NCI-H748 (cell line): ENCODE results near the gene ANKS3.
A peak's percentile ranks its signal among the peaks of the same experiment; 100 is the strongest.

Experiments used
- DNase-seq: peaks from one replicate; lab custom pipeline; 2025; ENCODE audit not compliant: unreplicated experiment; lab: John Stamatoyannopoulos, UW

ANKS3 gene

GRCh38 chr16:4734063-4734729 is at the start of gene ANKS3, which contains the start of gene DNAAF8:
Gene ANKS3, minus strand, starts transcription at chr16:4734271. Its CDS starts 4,122 bp downstream, at chr16:4730149.
Gene DNAAF8, plus strand, starts transcription at chr16:4734537. Its CDS starts 1,978 bp downstream, at chr16:4736515.
- peak; percentile 91 for DNase-seq

GRCh38 chr16:4783251-4783950 is 49.3 kb upstream of the ANKS3 start:
- no peak for DNase-seq

DNA sequence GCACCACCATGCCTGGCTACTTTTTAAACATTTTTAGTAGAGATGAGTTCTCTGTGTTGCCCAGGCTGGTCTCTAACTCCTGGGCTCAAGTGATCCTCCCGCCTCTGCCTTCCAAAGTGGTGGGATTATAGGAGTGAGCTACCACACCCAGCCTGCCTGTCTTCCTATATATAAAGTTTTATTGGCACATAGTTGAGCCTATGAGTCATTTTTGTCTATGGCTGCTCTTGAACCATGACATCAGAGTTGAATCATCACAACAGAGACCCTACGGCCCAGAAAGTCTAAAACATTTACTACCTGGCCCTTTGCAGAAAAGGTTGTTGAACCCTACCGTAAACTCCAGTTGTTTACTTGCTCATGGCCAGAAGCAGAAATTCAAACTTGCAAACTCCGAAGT is 46.2 kb upstream of the ANKS3 start:
- no peak for DNase-seq

DNA sequence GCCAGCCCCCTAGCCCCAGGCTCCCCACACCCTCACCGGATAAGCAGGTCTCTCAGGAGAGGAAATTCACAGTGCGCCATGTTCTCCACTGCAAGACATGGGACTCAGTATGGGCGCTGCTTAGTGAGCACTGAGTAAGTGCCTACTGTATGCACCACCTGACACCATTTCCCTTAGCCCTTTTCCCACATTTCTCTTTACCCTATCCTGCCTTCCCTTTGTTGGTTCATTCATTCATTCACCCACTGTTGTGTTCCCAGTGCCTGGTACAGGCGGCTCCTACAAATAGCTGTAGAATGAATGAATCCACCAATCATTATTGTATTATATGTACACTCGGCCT is 44.0 kb upstream of the ANKS3 start:
- DNase-seq: no peak

- DNase-seq: no peak
These were observed 43.4 kb upstream of the ANKS3 start for GRCh38 chr16:4777339-4778049.

- DNase-seq: no peak
These were observed 42.2 kb upstream of the ANKS3 start for GRCh38 chr16:4776141-4776705.

DNA sequence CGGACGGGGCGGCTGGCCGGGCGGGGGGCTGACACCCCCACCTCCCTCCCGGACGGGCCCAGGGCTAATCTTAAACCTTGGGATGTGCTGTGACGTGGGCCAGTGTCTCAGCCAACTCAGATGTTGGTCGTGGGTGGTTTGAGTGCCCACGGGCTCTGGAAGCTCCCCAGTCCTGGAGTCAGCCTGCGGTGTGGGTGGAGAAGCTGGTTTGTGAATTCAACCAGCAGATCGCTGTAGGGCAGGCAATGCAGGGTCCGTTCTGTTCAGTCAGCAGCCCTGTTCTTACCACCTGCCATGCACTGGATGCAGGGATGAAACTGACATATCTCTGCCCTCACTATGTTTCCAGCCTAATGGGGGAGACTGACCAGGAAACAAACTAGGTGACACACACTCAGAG is 40.9 kb upstream of the ANKS3 start:
- no peak for DNase-seq

GRCh38 chr16:4772351-4772750 is 38.3 kb upstream of the ANKS3 start:
- no peak for DNase-seq

GRCh38 chr16:4771646-4772045 is 37.6 kb upstream of the ANKS3 start:
- no peak for DNase-seq

- DNase-seq: no peak
These were observed 35.2 kb upstream of the ANKS3 start for GRCh38 chr16:4769306-4769638.

- DNase-seq: peak; percentile 94
These were observed 34.7 kb upstream of the ANKS3 start for GRCh38 chr16:4768549-4769305.

- DNase-seq: no peak
These were observed 33.9 kb upstream of the ANKS3 start for GRCh38 chr16:4767872-4768548.

- peak; percentile 94 for DNase-seq
These were observed 33.0 kb upstream of the ANKS3 start, which contains the start of gene ZNF500 for GRCh38 chr16:4766875-4767628. Gene ZNF500, minus strand, starts transcription at chr16:4767162. Its CDS starts 1,184 bp downstream, at chr16:4765978.

DNA sequence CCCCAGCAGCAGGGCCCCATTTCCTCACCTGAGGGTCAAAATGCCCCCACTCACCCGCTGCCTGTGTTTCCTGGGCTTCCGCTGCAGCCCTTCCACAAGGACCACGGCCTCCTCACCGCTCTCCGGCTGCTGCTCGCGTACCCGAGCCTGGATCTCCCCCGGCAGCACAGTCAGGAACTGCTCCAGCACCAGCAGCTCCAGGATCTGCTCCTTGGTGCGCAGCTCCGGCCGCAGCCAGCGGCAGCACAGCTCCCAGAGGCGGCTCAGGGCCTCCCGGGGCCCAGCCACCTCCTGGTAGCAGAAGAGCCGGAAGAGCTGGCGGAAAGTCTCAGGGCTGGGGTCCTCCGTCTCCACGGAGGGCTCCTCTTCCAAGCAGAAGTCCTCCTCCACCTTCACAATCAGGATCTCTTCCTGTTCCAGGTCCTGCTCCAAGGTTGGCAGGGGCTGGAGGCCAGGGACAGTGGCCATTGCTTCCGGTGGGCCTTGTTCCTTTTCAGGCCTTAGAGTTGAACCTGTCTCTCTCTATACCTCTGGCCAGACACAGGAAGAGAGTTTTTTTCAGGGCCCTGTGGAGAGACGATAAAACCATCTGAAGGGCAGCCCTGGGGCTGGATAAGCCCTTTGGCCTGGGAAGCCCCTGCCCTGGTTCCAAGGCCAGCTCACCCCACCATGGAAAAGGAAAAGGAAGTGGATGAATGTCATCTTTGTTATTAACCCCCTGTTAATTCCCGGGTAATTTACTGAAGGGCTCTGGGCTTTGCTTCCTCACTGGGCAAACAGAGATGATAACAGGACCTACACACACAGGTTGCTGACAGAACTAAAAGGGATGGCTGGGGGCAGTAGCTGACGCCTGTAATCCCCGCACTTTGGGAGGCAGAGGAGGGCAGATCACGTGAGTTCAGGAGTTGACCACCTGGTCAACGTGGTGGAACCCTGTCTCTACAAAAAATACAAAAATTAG is 31.7 kb upstream of the ANKS3 start:
- no peak for DNase-seq

GRCh38 chr16:4763791-4764190 is 29.7 kb upstream of the ANKS3 start:
- DNase-seq: no peak

DNA sequence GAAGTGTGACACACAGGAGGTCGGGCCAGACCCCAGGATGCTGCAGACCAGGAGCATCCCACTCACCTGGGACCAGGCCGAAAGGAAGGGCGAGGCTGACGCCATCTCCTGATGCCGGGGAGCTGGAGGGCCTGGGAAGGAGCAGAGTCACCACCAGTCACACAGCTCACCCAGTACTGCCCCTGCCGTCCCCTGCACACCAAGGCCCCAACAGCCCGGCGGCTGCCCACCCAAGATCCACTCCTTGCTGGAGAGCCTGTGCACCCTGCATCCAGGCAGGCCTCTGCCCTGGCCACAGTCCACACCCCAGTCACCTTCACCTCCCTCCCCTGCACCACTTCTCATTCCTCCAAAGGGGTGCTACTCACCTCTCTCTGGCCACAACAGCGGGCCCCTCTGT is 28.1 kb upstream of the ANKS3 start:
- DNase-seq: no peak

DNA sequence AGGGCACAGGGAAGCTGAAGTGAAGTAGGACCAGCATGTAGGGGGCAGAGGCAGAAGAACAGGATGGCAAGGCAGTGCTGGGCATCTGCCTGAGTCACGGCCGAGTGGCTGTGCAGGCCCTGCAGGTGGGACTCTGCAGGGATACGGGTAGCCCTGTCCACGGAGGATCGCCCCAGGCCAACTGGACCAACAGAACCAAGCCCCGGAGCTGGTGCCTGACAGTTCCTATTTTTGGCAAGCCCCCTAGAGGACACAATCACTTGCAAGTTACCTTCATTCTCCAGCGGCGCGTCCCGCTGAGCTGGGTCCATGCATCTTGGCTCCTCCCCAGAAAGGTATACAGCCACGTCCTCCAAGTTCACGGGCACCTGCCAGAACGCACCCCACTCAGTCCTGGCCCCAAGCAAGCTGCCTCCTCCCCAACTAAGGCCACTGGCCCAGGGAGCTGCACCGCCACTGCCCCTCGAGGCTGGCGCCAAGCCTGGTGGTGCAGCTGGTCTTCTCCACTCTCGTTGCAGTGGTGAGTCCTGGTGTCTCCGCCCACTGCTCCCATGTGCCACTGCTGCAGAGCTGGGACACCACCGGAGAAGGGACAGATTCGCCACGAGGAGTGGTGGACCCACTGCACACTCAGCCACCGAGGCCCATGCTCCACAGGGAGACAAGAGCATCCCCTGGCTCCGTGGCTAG is 26.3 kb upstream of the ANKS3 start:
- no peak for DNase-seq

DNA sequence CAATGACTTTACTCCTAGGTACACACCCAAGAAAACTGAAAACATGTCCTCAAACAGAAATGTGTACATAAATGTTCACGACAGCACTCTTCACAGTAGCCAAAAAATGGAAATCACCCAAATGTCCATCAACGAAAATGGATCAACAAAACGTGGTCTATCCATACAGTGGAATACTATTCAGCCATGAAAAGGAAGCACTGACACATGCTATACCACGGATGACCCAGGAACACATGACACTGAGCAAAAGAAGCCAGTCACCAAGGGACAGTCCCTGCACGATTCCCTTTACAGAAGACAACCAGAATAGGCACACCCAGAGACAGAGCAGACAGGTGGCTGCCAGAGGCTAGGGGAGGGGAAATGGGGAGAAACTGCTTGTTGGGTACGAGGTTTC is 21.6 kb upstream of the ANKS3 start:
- no peak for DNase-seq
